Inflammatory macrophage treated with lipopolysaccharide for 4 hours (primary cell): ENCODE measurements around the gene DPPA5.
"Not testable (repeated sequence)": the region's sequence is repeated elsewhere in the genome, so short reads cannot be mapped to it uniquely, and the experiment has no call there.

Experiments used
- DNase-seq: peaks from one replicate; pipeline ENCODE4 v3.0.0-alpha.2; 2020

DPPA5 gene

GRCh38 chr6:73353636-73354593 lies at the start of gene DPPA5:
TSS of gene DPPA5 (minus strand) at chr6:73354276. CDS start at chr6:73354225, 51 bp downstream.
- no peak for DNase-seq

GRCh38 chr6:73400656-73401055 lies 46.6 kb upstream of the DPPA5 start:
- no peak for DNase-seq

- no peak for DNase-seq
Measured at GRCh38 chr6:73395875-73396274, 41.8 kb upstream of the DPPA5 start.

- DNase-seq, result peak; percentile 36
Measured at GRCh38 chr6:73394577-73395354, 40.7 kb upstream of the DPPA5 start, which contains the start of gene DDX43. TSS of gene DDX43 (plus strand) at chr6:73394828. CDS start at chr6:73394906, 78 bp downstream.

GRCh38 chr6:73393278-73393677 lies 39.2 kb upstream of the DPPA5 start:
- no peak for DNase-seq

GRCh38 chr6:73392188-73392587 lies 38.1 kb upstream of the DPPA5 start:
- DNase-seq, result not testable (repeated sequence)

- DNase-seq, result no peak
Measured at GRCh38 chr6:73391675-73392074, 37.6 kb upstream of the DPPA5 start.

GRCh38 chr6:73389854-73390253 lies 35.8 kb upstream of the DPPA5 start:
- no peak for DNase-seq

GRCh38 chr6:73388800-73389512 lies 34.9 kb upstream of the DPPA5 start:
- DNase-seq, result peak; percentile 56

GRCh38 chr6:73388433-73388799 lies 34.3 kb upstream of the DPPA5 start:
- DNase-seq, result no peak

GRCh38 chr6:73382462-73383113 lies 28.5 kb upstream of the DPPA5 start:
- no peak for DNase-seq

GRCh38 chr6:73381531-73381930 lies 27.5 kb upstream of the DPPA5 start:
- DNase-seq, result not testable (repeated sequence)

- no peak for DNase-seq
Measured at GRCh38 chr6:73377225-73377624, 23.1 kb upstream of the DPPA5 start.

- DNase-seq, result no peak
Measured at GRCh38 chr6:73375216-73375615, 21.1 kb upstream of the DPPA5 start.

GRCh38 chr6:73372516-73372915 lies 18.4 kb upstream of the DPPA5 start:
- DNase-seq, result no peak

GRCh38 chr6:73371984-73372383 lies 17.9 kb upstream of the DPPA5 start:
- DNase-seq, result no peak

GRCh38 chr6:73369563-73369962 lies 15.5 kb upstream of the DPPA5 start, which contains the start of gene OOEP:
TSS of gene OOEP (minus strand) at chr6:73369897. CDS start at chr6:73369792, 105 bp downstream.
- no peak for DNase-seq

GRCh38 chr6:73369157-73369556 lies 15.1 kb upstream of the DPPA5 start:
- DNase-seq, result no peak

GRCh38 chr6:73368675-73369074 lies 14.6 kb upstream of the DPPA5 start:
- no peak for DNase-seq

- no peak for DNase-seq
Measured at GRCh38 chr6:73367761-73368355, 13.8 kb upstream of the DPPA5 start.

- no peak for DNase-seq
Measured at GRCh38 chr6:73364549-73364948, 10.5 kb upstream of the DPPA5 start.

- no peak for DNase-seq
Measured at GRCh38 chr6:73364121-73364520, 10.0 kb upstream of the DPPA5 start.
